Adrenal gland (tissue), 12 donors: ENCODE measurements around the gene TRIM60. TPM values are rescaled to one million over a fixed set of nuclear protein-coding genes. Genes with fewer than 3 reads are reported as not detected.
"Not testable (repeated sequence)": the region's sequence is repeated elsewhere in the genome, so short reads cannot be mapped to it uniquely, and the experiment has no call there.

ENCODE experiments used
- DNase-seq, 7 donors: peaks; one replicate each; pipeline ENCODE4 v3.0.0-alpha.2; 2019 to 2020
- H3K27ac ChIP-seq, 5 donors: fragments of 200-600 bp; sonication (generic) in 4 of 5; 1 replicate in 3 of 5; 2 replicates in 2 of 5; pipeline versions ENCODE4 v1.5.1 to v1.8.0; 2016 to 2020; ENCODE audit warnings: mild to moderate bottlenecking in 1 of 5
- H3K27me3 ChIP-seq: fragments of 200-600 bp; 2 replicates; pipeline ENCODE4 v1.8.0; 2021
- H3K36me3 ChIP-seq, 2 donors: fragments of 200-600 bp; replicated peaks in 1 of 2; 1 replicate in 1 of 2; 2 replicates in 1 of 2; pipeline versions ENCODE4 v1.5.1 to v1.8.0; 2018 to 2022
- H3K4me1 ChIP-seq, 2 donors: fragments of 200-600 bp; replicated peaks in 1 of 2; 1 replicate in 1 of 2; 2 replicates in 1 of 2; pipeline versions ENCODE4 v1.5.1 to v1.8.0; 2018 to 2021
- H3K4me3 ChIP-seq, 4 donors: fragments of 200-600 bp; sonication (generic) in 3 of 4; one replicate each; pipeline ENCODE4 v1.5.1; 2016 to 2018
- H3K9me3 ChIP-seq, 3 donors: fragments of 200-600 bp; sonication (generic) in 1 of 3; replicated peaks in 1 of 3; 1 replicate in 2 of 3; 2 replicates in 1 of 3; pipeline versions ENCODE4 v1.5.1 to v1.8.0; 2016 to 2021
- CTCF ChIP-seq, 6 experiments: fragments of 450-650 bp in 4 of 6; fragments of 200-600 bp in 2 of 6; sonication (generic) in 1 of 6; IDR thresholded peaks; 1 replicate in 5 of 6; 2 replicates in 1 of 6; pipeline versions ENCODE4 v1.5.1 to v1.8.0; 2016 to 2021; ENCODE audit warnings: antibody characterized with exemption in 6 of 6, mild to moderate bottlenecking in 2 of 6, moderate library complexity in 1 of 6
- POLR2A ChIP-seq, 2 donors: fragments of 450-650 bp; IDR thresholded peaks; one replicate each; pipeline ENCODE4 v1.6.1; 2017; ENCODE audit warnings: antibody characterized with exemption in 2 of 2, mild to moderate bottlenecking in 2 of 2, moderate library complexity in 1 of 2
- WGBS, 4 donors: extraction: QIAGEN DNeasy Blood & Tissue Kit in 2 of 4; methylation state at CpG; one replicate each; pipeline versions ENCODE4 v1.1.5 to v1.1.7; 2013 to 2017; 5-methylcytosine and 5-hydroxymethylcytosine counted together
- intact Hi-C, 2 donors: fragments of 100-400 bp; cut with DNase I; formaldehyde crosslinking; loops; one replicate each; pipeline versions ENCODE4 v1.14.1 to v1.15.0; 2022 to 2023
- polyA plus RNA-seq, 3 donors: library from polyadenylated mRNA; stranded (reverse); fragments of 200-250 nt in 2 of 3; fragments of 350-450 nt in 1 of 3; fragmentation: Illumina TruSeq in 1 of 3; extraction: RNeasy Lipid Tissue Mini Kit (QIAGEN cat#74804) in 1 of 3; gene quantifications; one replicate each; pipeline ENCODE4 v1.2.3, GENCODE V29; 2013 to 2014
- total RNA-seq, 9 donors: library from RNA; depleted of rRNA in 4 of 9; stranded (reverse); fragments of >200 nt in 4 of 9; fragments of 120-200 nt in 1 of 9; fragmentation: NEBNext Ultra II Directional in 1 of 9; extraction: Animal tissue kit (Norgen Biotek cat#: 25700) in 1 of 9; gene quantifications; one replicate each; pipeline versions ENCODE4 v1.1.0 to v1.2.4, GENCODE V29; 2013 to 2023
- donor health status: healthy with polysubstance abuse.
- donor health status: Bipolar disorder and iron deficiency.
- donor health status: DM: yes; HTN: yes; CAD: no.
- donor health status: DM: no; HTN: no; CAD: no.
- donor health status: DM: no; HTN: no; CAD: no.
- donor health status: DM: yes; HTN: yes; CAD: no.

TRIM60 gene
- total and polyA plus RNA-seq, 12 donors = not detected

GRCh38 chr4:164997941-164998340, 33.9 kb upstream of the TRIM60 start:
- Histone ChIP-seq H3K4me1 (no peaks in the 10 kb centered on the region), H3K4me3 (no peak overlapping the region), H3K9me3 (no peaks in the 10 kb centered on the region), H3K27me3 (no peaks in the 10 kb centered on the region), H3K36me3 (no peaks in the 10 kb centered on the region), H3K27ac (no peak overlapping the region)
- intact Hi-C loops = no loop called here
- 69 to 81% (median 72%) methylated on average over 6 of the region's 6 CpGs for WGBS, 4 donors
- TF ChIP-seq POLR2A (IDR thresholded peaks at IDR 0.05) (no peak), CTCF (IDR thresholded peaks at IDR 0.05) (no peak)
- DNase-seq = no peak

DNA sequence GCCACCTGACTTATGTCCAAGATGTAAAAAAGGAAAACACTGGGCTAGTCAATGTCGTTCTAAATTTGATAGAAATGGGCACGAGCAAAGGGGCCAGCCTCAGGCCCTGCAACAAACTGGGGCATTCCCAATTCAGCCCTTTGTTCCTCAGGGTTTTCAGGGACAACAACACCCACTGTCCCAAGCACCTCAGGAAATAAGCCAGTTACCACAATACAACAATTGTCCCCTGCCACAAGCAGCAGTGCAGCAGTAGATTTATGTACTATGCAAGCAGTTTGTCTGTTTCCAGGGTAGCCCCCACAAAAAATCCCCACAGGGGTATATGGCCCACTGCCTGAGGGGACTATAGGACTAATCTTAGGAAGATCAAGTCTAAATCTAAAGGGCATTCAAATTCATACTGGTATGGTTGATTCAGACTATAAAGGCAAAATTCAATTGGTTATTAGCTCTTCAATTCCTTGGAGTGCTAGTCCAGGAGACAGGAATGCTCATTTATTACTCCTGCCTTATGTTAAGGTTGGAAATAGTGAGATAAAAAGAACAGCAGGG, 33.2 kb upstream of the TRIM60 start:
- DNase-seq, H3K27ac ChIP-seq, H3K4me3 ChIP-seq, H3K27me3 ChIP-seq, H3K4me1 ChIP-seq, intact Hi-C loops, H3K9me3 ChIP-seq, H3K36me3 ChIP-seq: not testable (repeated sequence)
- 69 to 80% (median 73%) methylated on average over 2 of the region's 2 CpGs for WGBS, 4 donors

GRCh38 chr4:165001957-165002356, 29.8 kb upstream of the TRIM60 start:
- whole genome bisulfite sequencing, 4 donors = 40 to 74% (median 54%) methylated on average over 2 to 4 of the region's 4 CpGs
- H3K4me1 ChIP-seq, H3K9me3 ChIP-seq, intact Hi-C loops, H3K27ac ChIP-seq, H3K27me3 ChIP-seq, H3K4me3 ChIP-seq, H3K36me3 ChIP-seq, DNase-seq: not testable (repeated sequence)

GRCh38 chr4:165005352-165005925, 26.4 kb upstream of the TRIM60 start:
- no peaks in the 10 kb centered on the region for H3K36me3 ChIP-seq
- intact Hi-C loops = no loop called here
- H3K9me3 ChIP-seq = no peaks in the 10 kb centered on the region
- peaks cover 2% of the 10 kb centered on the region for H3K27me3 ChIP-seq
- no peak for TF ChIP-seq POLR2A (IDR thresholded peaks at IDR 0.05)
- no peaks in the 10 kb centered on the region for H3K4me1 ChIP-seq
- no peak overlapping the region for H3K4me3 ChIP-seq
- 63 to 82% (median 72%) methylated on average over 6 of the region's 6 CpGs for WGBS, 4 donors
- no peak for DNase-seq
- H3K27ac ChIP-seq = no peak overlapping the region

DNA sequence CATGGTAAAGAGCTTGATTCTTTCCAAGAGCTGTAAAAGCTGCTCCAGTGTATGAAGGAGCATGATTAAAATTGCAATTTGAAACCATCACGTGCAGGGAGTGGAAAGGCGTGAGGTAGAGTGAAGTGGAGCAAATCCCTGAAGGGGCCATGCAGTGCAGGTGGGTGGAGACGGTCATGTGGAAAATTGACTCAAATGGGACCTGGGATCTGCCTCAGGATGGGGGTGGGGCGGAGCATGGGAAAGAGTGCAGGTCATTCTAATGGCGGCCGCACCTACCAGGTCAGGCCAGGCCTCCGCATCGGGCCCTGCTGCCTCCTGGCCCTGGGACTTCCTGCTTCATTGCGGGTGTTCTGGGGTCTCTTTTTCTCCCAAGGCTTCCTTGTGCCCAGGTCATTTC, 25.3 kb upstream of the TRIM60 start:
- Histone ChIP-seq H3K36me3 (no peaks in the 10 kb centered on the region), H3K27me3 (peaks cover 10% of the 10 kb centered on the region), H3K4me1 (no peaks in the 10 kb centered on the region), H3K9me3 (no peaks in the 10 kb centered on the region), H3K27ac (no peak overlapping the region), H3K4me3 (no peak overlapping the region)
- TF ChIP-seq CTCF (IDR thresholded peaks at IDR 0.05) (no peak), POLR2A (IDR thresholded peaks at IDR 0.05) (no peak)
- WGBS, 4 donors = 75 to 90% (median 85%) methylated on average over 5 to 9 of the region's 9 CpGs
- DNase-seq = no peak
- intact Hi-C loops = no loop called here

DNA sequence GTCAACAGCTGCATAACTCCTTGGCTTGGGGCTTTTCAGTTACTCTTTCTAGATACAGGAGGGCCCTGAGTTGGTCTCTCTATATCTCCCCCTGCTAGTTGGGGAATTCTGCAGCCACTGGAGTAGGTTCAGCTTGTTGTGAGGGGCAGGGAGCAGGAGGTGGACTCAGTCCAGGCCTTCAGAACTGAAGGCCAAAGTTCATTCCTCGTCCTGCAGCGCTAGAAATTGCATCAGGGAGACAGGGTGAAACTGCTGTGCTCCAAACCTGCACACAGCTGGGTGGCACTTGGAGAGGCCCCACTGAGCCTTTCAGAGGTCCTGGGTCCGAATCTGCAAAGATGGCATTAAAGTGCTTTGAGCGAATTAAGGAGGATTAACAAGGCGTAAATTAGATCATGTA, 24.9 kb upstream of the TRIM60 start:
- no peak overlapping the region for H3K4me3 ChIP-seq
- H3K9me3 ChIP-seq = no peaks in the 10 kb centered on the region
- WGBS, 4 donors = 60 to 81% (median 72%) methylated on average over 5 of the region's 5 CpGs
- no peak overlapping the region for H3K27ac ChIP-seq
- H3K27me3 ChIP-seq = peaks cover 10% of the 10 kb centered on the region
- TF ChIP-seq POLR2A (IDR thresholded peaks at IDR 0.05) = no peak
- no peak for TF ChIP-seq CTCF (IDR thresholded peaks at IDR 0.05)
- no peaks in the 10 kb centered on the region for H3K36me3 ChIP-seq
- intact Hi-C loops = no loop called here
- no peak for DNase-seq
- H3K4me1 ChIP-seq = no peaks in the 10 kb centered on the region
